Measurements from ENCODE around the gene UQCRHL. TPM values are rescaled to one million over a fixed set of nuclear protein-coding genes. Genes with fewer than 3 reads are reported as not detected.

Gene UQCRHL
- total and polyA plus RNA-seq, 10 of the 15 experiments (the other 5 are each of a cell fraction or from before 2014, with no cell fraction given): 1.4 to 17.3 (median 5.7) TPM

DNA sequence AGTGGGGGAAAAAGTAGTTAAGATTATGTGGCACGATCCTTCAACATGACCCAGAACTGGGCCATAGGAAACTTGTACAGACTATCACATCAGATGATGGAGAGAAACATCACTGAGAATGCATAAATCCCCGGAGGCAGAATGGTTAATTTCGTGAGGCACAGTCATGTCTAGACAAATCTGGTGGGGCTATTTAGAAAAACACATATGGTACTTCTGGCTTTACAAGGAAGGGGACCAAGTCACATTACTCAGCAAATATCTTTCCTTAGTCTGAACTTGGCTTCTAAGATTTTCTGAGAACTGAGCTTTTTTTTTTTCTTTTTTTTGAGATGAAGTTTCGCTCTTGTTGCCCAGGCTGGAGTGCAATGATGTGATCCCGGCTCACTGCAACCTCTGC is 9.2 kb upstream of the UQCRHL start (continued):
- TF ChIP-seq MYB (IDR thresholded peaks at IDR 0.05; ENCODE audit: borderline replicate concordance, low read depth, low read length): no peak
- no peak for TF ChIP-seq SREBF2 (IDR thresholded peaks at IDR 0.05; ENCODE audit: low read length)

DNA sequence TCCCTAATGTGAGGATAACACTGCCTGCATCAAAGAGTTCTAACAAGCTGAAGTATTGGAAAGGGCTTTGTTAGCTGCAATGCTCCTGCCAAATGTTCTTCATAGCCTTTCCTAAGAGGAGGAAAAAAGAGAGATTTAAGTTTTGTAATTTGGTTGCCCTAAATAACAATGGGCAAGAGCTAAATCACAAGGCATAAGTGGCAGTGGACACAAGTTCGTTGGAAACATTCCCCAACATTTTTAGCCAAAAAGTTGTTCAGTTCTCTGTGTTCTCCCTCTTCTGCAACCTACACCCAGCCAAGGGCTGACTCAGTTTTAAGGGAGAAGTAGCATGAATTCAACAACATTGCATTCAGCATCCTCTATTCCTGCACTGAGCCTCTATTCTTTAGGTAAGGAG is 2.6 kb upstream of the UQCRHL start:
- H3K4me3 ChIP-seq: no peak overlapping the region
- no peaks in the 10 kb centered on the region for H3K36me3 ChIP-seq (ENCODE audit: control insufficient read depth in 2 of 2, insufficient read depth in 2 of 2, low read length in 1 of 2)
- H3K4me1 ChIP-seq (ENCODE audit: control insufficient read depth, insufficient read depth, low read length): no peaks in the 10 kb centered on the region
- ChIA-PET RAD21 (ENCODE audit: unreplicated experiment) (no interaction called here), POLR2A (interaction anchor here (0.6 kb wide), 1 partner anchor 9 kb away, joined by 4 read pairs; no protein-coding TSS in a partner anchor), CTCF (interaction anchor here (0.8 kb wide), 1 partner anchor 197 kb away, joined by 3 read pairs; no protein-coding TSS in a partner anchor), SMC1A (ENCODE audit: uncharacterized antibody, unreplicated experiment) (no interaction called here)
- no peaks in the 10 kb centered on the region for H3K9me3 ChIP-seq (replicated peaks; ENCODE audit: control insufficient read depth, insufficient read depth, low read length)
- intact Hi-C loops (cut with micrococcal nuclease; ENCODE audit: unreplicated experiment): loop anchor here (10.0 kb wide), 1 partner anchor 105 kb away; no protein-coding TSS in a partner anchor
- ATAC-seq: no peak
- TF ChIP-seq, protein P1, sequence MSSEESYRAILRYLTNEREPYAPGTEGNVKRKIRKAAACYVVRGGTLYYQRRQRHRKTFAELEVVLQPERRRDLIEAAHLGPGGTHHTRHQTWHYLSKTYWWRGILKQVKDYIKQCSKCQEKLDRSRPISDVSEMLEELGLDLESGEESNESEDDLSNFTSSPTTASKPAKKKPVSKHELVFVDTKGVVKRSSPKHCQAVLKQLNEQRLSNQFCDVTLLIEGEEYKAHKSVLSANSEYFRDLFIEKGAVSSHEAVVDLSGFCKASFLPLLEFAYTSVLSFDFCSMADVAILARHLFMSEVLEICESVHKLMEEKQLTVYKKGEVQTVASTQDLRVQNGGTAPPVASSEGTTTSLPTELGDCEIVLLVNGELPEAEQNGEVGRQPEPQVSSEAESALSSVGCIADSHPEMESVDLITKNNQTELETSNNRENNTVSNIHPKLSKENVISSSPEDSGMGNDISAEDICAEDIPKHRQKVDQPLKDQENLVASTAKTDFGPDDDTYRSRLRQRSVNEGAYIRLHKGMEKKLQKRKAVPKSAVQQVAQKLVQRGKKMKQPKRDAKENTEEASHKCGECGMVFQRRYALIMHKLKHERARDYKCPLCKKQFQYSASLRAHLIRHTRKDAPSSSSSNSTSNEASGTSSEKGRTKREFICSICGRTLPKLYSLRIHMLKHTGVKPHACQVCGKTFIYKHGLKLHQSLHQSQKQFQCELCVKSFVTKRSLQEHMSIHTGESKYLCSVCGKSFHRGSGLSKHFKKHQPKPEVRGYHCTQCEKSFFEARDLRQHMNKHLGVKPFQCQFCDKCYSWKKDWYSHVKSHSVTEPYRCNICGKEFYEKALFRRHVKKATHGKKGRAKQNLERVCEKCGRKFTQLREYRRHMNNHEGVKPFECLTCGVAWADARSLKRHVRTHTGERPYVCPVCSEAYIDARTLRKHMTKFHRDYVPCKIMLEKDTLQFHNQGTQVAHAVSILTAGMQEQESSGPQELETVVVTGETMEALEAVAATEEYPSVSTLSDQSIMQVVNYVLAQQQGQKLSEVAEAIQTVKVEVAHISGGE (CRISPR knock-in tag; IDR thresholded peaks at IDR 0.05): no peak
- TF ChIP-seq NFYA (IDR thresholded peaks at IDR 0.05; ENCODE audit: borderline replicate concordance, low read depth, low read length): no peak
- TF ChIP-seq, protein P2, sequence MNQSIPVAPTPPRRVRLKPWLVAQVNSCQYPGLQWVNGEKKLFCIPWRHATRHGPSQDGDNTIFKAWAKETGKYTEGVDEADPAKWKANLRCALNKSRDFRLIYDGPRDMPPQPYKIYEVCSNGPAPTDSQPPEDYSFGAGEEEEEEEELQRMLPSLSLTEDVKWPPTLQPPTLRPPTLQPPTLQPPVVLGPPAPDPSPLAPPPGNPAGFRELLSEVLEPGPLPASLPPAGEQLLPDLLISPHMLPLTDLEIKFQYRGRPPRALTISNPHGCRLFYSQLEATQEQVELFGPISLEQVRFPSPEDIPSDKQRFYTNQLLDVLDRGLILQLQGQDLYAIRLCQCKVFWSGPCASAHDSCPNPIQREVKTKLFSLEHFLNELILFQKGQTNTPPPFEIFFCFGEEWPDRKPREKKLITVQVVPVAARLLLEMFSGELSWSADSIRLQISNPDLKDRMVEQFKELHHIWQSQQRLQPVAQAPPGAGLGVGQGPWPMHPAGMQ (IDR thresholded peaks at IDR 0.05; ENCODE audit: borderline replicate concordance): no peak
- TF ChIP-seq TAF1 (IDR thresholded peaks at IDR 0.05; ENCODE audit: borderline replicate concordance, low read depth, low read length): no peak
- no peak for TF ChIP-seq LARP7 (IDR thresholded peaks at IDR 0.05)
- no peak for TF ChIP-seq IKZF2 (IDR thresholded peaks at IDR 0.05)
- TF ChIP-seq SMAD1 (IDR thresholded peaks at IDR 0.05; ENCODE audit: low read depth, partially characterized antibody): no peak
- no peak for TF ChIP-seq RELA (IDR thresholded peaks at IDR 0.05; ENCODE audit: borderline replicate concordance, partially characterized antibody)
- no peak for TF ChIP-seq RB1 (IDR thresholded peaks at IDR 0.05; ENCODE audit: borderline replicate concordance)
- no peak for TF ChIP-seq TBL1XR1 (IDR thresholded peaks at IDR 0.05; ENCODE audit: low read depth, low read length)
- H4K20me1 ChIP-seq (ENCODE audit: control insufficient read depth, insufficient read depth): no peaks in the 10 kb centered on the region
- in situ Hi-C loops (cut with MboI): no loop called here
- H3K4me2 ChIP-seq (ENCODE audit: control insufficient read depth, insufficient read depth): no peak overlapping the region
- DNase-seq (ENCODE audit: low read depth, low spot score): no peak
- FAIRE-seq: no peak
- H3K27ac ChIP-seq (ENCODE audit: control insufficient read depth, insufficient read depth): no peak overlapping the region
- H2AFZ ChIP-seq (ENCODE audit: control insufficient read depth, low read depth, low read length): no peak overlapping the region
- no peaks in the 10 kb centered on the region for H3K27me3 ChIP-seq (replicated peaks in 1 of 2; ENCODE audit: control insufficient read depth in 2 of 2, insufficient read depth in 2 of 2, low read length in 1 of 2)
- 0% methylated on average over 1 of the region's 1 CpG for WGBS (ENCODE audit: insufficient coverage, insufficient replicate concordance, low lambda C conversion rate, missing lambda C conversion rate)
- H3K9ac ChIP-seq (ENCODE audit: control insufficient read depth, insufficient read depth, low read length): no peak overlapping the region
- BruUV-seq (replicated peaks): no TSS peak
- no peaks in the 10 kb centered on the region for H3K79me2 ChIP-seq (ENCODE audit: control insufficient read depth, insufficient read depth, low read length)
